Vagina (tissue), 2 donors: Measurements from ENCODE around the gene MYLK.

ENCODE experiments used
- POLR2AphosphoS5 ChIP-seq, 2 donors: sonication (generic); formaldehyde crosslinking; IDR thresholded peaks; one replicate each; pipeline ENCODE4 v1.9.0; 2017; ENCODE audit warnings: antibody characterized with exemption in 2 of 2, mild to moderate bottlenecking in 2 of 2, low read depth in 1 of 2; ENCODE audit not compliant: insufficient read depth in 1 of 2
- TF ChIP-seq, protein P1 (sequence below), 3 experiments: fragments of 450-650 bp in 2 of 3; fragments of 200-600 bp in 1 of 3; sonication (generic) in 1 of 3; IDR thresholded peaks; one replicate each; pipeline ENCODE4 v1.5.1; 2017 to 2019; ENCODE audit warnings: antibody characterized with exemption in 3 of 3, mild to moderate bottlenecking in 2 of 3, moderate library complexity in 2 of 3

DNA sequence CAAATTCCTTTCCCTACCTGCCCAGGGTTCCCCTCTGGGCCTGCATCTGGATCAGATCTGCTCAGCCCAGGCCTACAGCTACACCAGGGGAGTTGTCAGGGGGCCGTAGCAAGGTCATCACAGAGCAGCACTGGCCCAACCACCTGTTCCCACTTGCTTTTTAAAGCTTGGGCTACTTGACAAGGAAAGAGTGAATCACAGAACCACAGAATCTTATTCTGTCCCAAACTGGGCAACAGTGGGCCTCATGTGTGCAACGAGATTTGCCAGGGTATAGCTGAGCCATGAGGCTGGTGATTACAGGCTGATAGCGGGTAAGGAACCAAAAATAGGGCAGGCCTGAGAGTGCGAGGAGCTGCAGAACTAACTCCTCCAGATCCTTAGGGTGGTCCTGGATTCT lies 66.7 kb downstream of the MYLK start:
- TF ChIP-seq, protein P1, sequence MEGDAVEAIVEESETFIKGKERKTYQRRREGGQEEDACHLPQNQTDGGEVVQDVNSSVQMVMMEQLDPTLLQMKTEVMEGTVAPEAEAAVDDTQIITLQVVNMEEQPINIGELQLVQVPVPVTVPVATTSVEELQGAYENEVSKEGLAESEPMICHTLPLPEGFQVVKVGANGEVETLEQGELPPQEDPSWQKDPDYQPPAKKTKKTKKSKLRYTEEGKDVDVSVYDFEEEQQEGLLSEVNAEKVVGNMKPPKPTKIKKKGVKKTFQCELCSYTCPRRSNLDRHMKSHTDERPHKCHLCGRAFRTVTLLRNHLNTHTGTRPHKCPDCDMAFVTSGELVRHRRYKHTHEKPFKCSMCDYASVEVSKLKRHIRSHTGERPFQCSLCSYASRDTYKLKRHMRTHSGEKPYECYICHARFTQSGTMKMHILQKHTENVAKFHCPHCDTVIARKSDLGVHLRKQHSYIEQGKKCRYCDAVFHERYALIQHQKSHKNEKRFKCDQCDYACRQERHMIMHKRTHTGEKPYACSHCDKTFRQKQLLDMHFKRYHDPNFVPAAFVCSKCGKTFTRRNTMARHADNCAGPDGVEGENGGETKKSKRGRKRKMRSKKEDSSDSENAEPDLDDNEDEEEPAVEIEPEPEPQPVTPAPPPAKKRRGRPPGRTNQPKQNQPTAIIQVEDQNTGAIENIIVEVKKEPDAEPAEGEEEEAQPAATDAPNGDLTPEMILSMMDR (IDR thresholded peaks at IDR 0.05) = no peak
- TF ChIP-seq POLR2AphosphoS5 (IDR thresholded peaks at IDR 0.05; ENCODE audit: insufficient read depth in 1 of 2, low read depth in 1 of 2) = no peak
